ENCODE data around the gene HS2ST1. TPM values are rescaled to one million over a fixed set of nuclear protein-coding genes. Genes with fewer than 3 reads are reported as not detected.

HS2ST1 gene
- total and polyA plus RNA-seq, 2 donors (not counting 3 experiments of a cell fraction or from before 2014, with no cell fraction given), result 5.5 to 31.2 TPM

- DNase-seq (ENCODE audit: low read depth, low spot score) (no peak), FAIRE-seq (no peak)
- no TSS peak for BruUV-seq (replicated peaks)
- H3K9me3 ChIP-seq (replicated peaks; ENCODE audit: control insufficient read depth, insufficient read depth, low read length), result no peaks in the 10 kb centered on the region
- H3K9ac ChIP-seq (replicated peaks; ENCODE audit: extremely low read depth, insufficient read depth, low read length), result no peak overlapping the region
- ChIA-PET POLR2A (no interaction called here), CTCF (interaction anchor here (1.5 kb wide), 1 partner anchor 9 kb away, joined by 7 read pairs; no protein-coding TSS in a partner anchor)
- H4K20me1 ChIP-seq (replicated peaks; ENCODE audit: control insufficient read depth, extremely low read depth, insufficient read depth, low read length), result no peaks in the 10 kb centered on the region
- no peaks in the 10 kb centered on the region for H3K36me3 ChIP-seq (ENCODE audit: control insufficient read depth in 2 of 2, extremely low read depth in 1 of 2, insufficient read depth in 2 of 2, low read length in 2 of 2)
- H2AFZ ChIP-seq (ENCODE audit: low read depth, low read length), result no peak overlapping the region
- no peaks in the 10 kb centered on the region for H3K4me1 ChIP-seq (ENCODE audit: control insufficient read depth, extremely low read depth, insufficient read depth, low read length)
- no peaks in the 10 kb centered on the region for H3K79me2 ChIP-seq (ENCODE audit: control insufficient read depth, insufficient read depth, low read length)
- H3K9me1 ChIP-seq (replicated peaks; ENCODE audit: control insufficient read depth, extremely low read depth, insufficient read depth, low read length), result no peaks in the 10 kb centered on the region
- TF ChIP-seq JUN (IDR thresholded peaks at IDR 0.05; ENCODE audit: borderline replicate concordance, insufficient read depth, insufficient read length, low read depth), result no peak
- peak; percentile 4 to 18 for TF ChIP-seq CTCF (IDR thresholded peaks at IDR 0.05; ENCODE audit: extremely low read depth in 1 of 2, insufficient read depth in 1 of 2, low read depth in 1 of 2, low read length in 2 of 2)
- no peak overlapping the region for H3K4me3 ChIP-seq (replicated peaks in 1 of 3; ENCODE audit: insufficient read depth in 1 of 3, low read depth in 1 of 3, low read length in 3 of 3)
- no peak overlapping the region for H3K27ac ChIP-seq (ENCODE audit: insufficient read depth, low read depth, low read length)
- peaks cover 2% of the 10 kb centered on the region in 2 experiments for H3K27me3 ChIP-seq (ENCODE audit: control insufficient read depth in 2 of 2, insufficient read depth in 2 of 2, low read length in 2 of 2)
- dilution Hi-C loops (cut with MboI; ENCODE audit: extremely low pct_ligation_motif_present, low sequenced_read_pairs) (no loop called here), intact Hi-C loops (cut with micrococcal nuclease) (no loop called here)
- no peak overlapping the region for H3K4me2 ChIP-seq (ENCODE audit: insufficient read depth, low read length)
Measured at GRCh38 chr1:87120779-87121178, 206.3 kb downstream of the HS2ST1 start.

GRCh38 chr1:87121711-87122163 is 207.3 kb downstream of the HS2ST1 start:
- Histone ChIP-seq H3K27me3 (ENCODE audit: control insufficient read depth in 2 of 2, insufficient read depth in 2 of 2, low read length in 2 of 2) (peaks cover 2% of the 10 kb centered on the region in 2 experiments), H3K4me1 (ENCODE audit: control insufficient read depth, extremely low read depth, insufficient read depth, low read length) (no peaks in the 10 kb centered on the region), H4K20me1 (replicated peaks; ENCODE audit: control insufficient read depth, extremely low read depth, insufficient read depth, low read length) (no peaks in the 10 kb centered on the region), H3K9me3 (replicated peaks; ENCODE audit: control insufficient read depth, insufficient read depth, low read length) (no peaks in the 10 kb centered on the region), H3K9ac (replicated peaks; ENCODE audit: extremely low read depth, insufficient read depth, low read length) (no peak overlapping the region), H3K4me2 (ENCODE audit: insufficient read depth, low read length) (no peak overlapping the region), H2AFZ (ENCODE audit: low read depth, low read length) (no peak overlapping the region), H3K36me3 (ENCODE audit: control insufficient read depth in 2 of 2, extremely low read depth in 1 of 2, insufficient read depth in 2 of 2, low read length in 2 of 2) (no peaks in the 10 kb centered on the region), H3K27ac (ENCODE audit: insufficient read depth, low read depth, low read length) (no peak overlapping the region), H3K79me2 (ENCODE audit: control insufficient read depth, insufficient read depth, low read length) (no peaks in the 10 kb centered on the region), H3K9me1 (replicated peaks; ENCODE audit: control insufficient read depth, extremely low read depth, insufficient read depth, low read length) (no peaks in the 10 kb centered on the region), H3K4me3 (replicated peaks in 1 of 3; ENCODE audit: insufficient read depth in 1 of 3, low read depth in 1 of 3, low read length in 3 of 3) (no peak overlapping the region)
- DNase-seq (ENCODE audit: low read depth, low spot score) (no peak), FAIRE-seq (no peak)
- TF ChIP-seq MYC (IDR thresholded peaks at IDR 0.05; ENCODE audit: low read depth, low read length), result no peak
- no TSS peak for BruUV-seq (replicated peaks)
- ChIA-PET POLR2A (no interaction called here), CTCF (interaction anchor here (1.5 kb wide), 1 partner anchor 8 kb away, joined by 7 read pairs; no protein-coding TSS in a partner anchor)
- dilution Hi-C loops (cut with MboI; ENCODE audit: extremely low pct_ligation_motif_present, low sequenced_read_pairs), result no loop called here
- intact Hi-C loops (cut with micrococcal nuclease), result no loop called here
